ENCODE data around the gene BSCL2. TPM values are rescaled to one million over a fixed set of nuclear protein-coding genes. Genes with fewer than 3 reads are reported as not detected.

BSCL2 gene
- total and polyA plus RNA-seq, 2 donors = 29.3 to 76.6 TPM

DNA sequence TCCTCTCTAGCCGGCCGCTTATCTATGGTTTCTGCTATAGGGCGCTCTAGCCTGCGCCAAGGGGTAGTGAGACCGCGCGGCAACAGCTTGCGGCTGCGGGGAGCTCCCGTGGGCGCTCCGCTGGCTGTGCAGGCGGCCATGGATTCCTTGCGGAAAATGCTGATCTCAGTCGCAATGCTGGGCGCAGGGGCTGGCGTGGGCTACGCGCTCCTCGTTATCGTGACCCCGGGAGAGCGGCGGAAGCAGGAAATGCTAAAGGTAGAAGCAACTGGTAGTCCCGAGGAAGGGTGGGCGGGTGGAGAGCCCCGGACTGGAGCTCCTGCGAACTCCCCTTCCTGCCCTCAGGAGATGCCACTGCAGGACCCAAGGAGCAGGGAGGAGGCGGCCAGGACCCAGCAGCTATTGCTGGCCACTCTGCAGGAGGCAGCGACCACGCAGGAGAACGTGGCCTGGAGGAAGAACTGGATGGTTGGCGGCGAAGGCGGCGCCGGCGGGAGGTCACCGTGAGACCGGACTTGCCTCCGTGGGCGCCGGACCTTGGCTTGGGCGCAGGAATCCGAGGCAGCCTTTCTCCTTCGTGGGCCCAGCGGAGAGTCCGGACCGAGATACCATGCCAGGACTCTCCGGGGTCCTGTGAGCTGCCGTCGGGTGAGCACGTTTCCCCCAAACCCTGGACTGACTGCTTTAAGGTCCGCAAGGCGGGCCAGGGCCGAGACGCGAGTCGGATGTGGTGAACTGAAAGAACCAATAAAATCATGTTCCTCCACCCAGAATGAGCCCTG, 35.4 kb downstream of the BSCL2 start, which contains the start of the genes LBHD1 and UQCC3:
Gene LBHD1, minus strand, starts transcription at position 660 of the 782 bp plus-strand sequence. CDS start 2,236 bp downstream, outside the sequence.
Gene UQCC3, plus strand, starts transcription at position 66 of the 782 bp plus-strand sequence. Its CDS starts 73 bp downstream, at position 139.
- Histone ChIP-seq H3K4me1 (ENCODE audit: control insufficient read depth in 2 of 2, insufficient read depth in 2 of 2, low read length in 2 of 2) (peaks cover 14 to 35% of the 10 kb centered on the region in 2 donors), H3K9me3 (ENCODE audit: control insufficient read depth in 2 of 2, insufficient read depth in 1 of 2, low read length in 1 of 2) (peaks cover 0 to 6% of the 10 kb centered on the region in 2 donors), H3K4me3 (ENCODE audit: low read length in 2 of 2) (peak within 1 kb of the TSS; percentile 77 to 97), H3K27ac (ENCODE audit: low read depth in 1 of 2, low read length in 1 of 2) (peak within 1 kb of the TSS; percentile 94), H3K36me3 (ENCODE audit: control insufficient read depth in 2 of 2, insufficient read depth in 2 of 2, low read length in 1 of 2) (peaks cover 14 to 43% of the 10 kb centered on the region in 2 donors), H3K27me3 (ENCODE audit: control insufficient read depth in 2 of 2, insufficient read depth in 1 of 2, low read length in 1 of 2) (no peaks in the 10 kb centered on the region)
- WGBS = under 1% methylated on average over 59 of the region's 59 CpGs
- DNase-seq (ENCODE audit: low read depth in 6 of 9, low spot score in 9 of 9) = peak in 8 of 9 donors; percentile 43 to 89 (median 70)

DNA sequence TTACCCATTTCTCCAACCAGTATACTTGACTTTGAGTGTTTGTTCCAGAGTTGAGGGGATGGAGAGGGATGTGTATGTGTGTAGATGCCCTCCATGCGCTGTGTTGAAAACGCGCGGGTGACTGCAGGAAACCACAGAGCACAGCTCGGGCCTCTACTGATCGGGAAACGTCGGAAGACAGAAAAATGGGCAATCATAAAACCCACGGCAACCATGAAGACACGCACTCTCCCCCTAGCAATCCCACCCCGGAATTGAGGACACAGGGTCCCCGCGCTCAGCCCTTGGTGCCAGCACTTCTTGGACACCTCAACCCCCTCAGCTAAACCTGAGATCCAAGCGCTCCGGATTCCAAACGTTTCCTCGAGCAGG, 36.0 kb downstream of the BSCL2 start:
- peak overlapping the region; percentile 77 to 97 for H3K4me3 ChIP-seq (ENCODE audit: low read length in 2 of 2)
- WGBS = under 1% methylated on average over 17 of the region's 17 CpGs
- H3K27me3 ChIP-seq (ENCODE audit: control insufficient read depth in 2 of 2, insufficient read depth in 1 of 2, low read length in 1 of 2) = no peaks in the 10 kb centered on the region
- peaks cover 20 to 41% of the 10 kb centered on the region in 2 donors for H3K4me1 ChIP-seq (ENCODE audit: control insufficient read depth in 2 of 2, insufficient read depth in 2 of 2, low read length in 2 of 2)
- H3K36me3 ChIP-seq (ENCODE audit: control insufficient read depth in 2 of 2, insufficient read depth in 2 of 2, low read length in 1 of 2) = peaks cover 14 to 43% of the 10 kb centered on the region in 2 donors
- peak overlapping the region; percentile 94 for H3K27ac ChIP-seq (ENCODE audit: low read depth in 1 of 2, low read length in 1 of 2)
- peak in 3 of 9 donors; percentile 30 to 77 (median 38) for DNase-seq (ENCODE audit: low read depth in 6 of 9, low spot score in 9 of 9)
- H3K9me3 ChIP-seq (ENCODE audit: control insufficient read depth in 2 of 2, insufficient read depth in 1 of 2, low read length in 1 of 2) = peaks cover 0 to 11% of the 10 kb centered on the region in 2 donors

- Histone ChIP-seq H3K27ac (ENCODE audit: low read depth in 1 of 2, low read length in 1 of 2) (no peak overlapping the region), H3K4me1 (ENCODE audit: control insufficient read depth in 2 of 2, insufficient read depth in 2 of 2, low read length in 2 of 2) (peaks cover 25 to 47% of the 10 kb centered on the region in 2 donors), H3K27me3 (ENCODE audit: control insufficient read depth in 2 of 2, insufficient read depth in 1 of 2, low read length in 1 of 2) (no peaks in the 10 kb centered on the region), H3K9me3 (ENCODE audit: control insufficient read depth in 2 of 2, insufficient read depth in 1 of 2, low read length in 1 of 2) (peaks cover 0 to 15% of the 10 kb centered on the region in 2 donors), H3K36me3 (ENCODE audit: control insufficient read depth in 2 of 2, insufficient read depth in 2 of 2, low read length in 1 of 2) (peaks cover 14 to 32% of the 10 kb centered on the region in 2 donors), H3K4me3 (ENCODE audit: low read length in 2 of 2) (no peak overlapping the region)
- no peak for DNase-seq (ENCODE audit: low read depth in 6 of 9, low spot score in 9 of 9)
- WGBS = 96% methylated on average over 4 of the region's 4 CpGs
These were observed 37.6 kb downstream of the BSCL2 start for GRCh38 chr11:62669420-62670161.

- Histone ChIP-seq H3K4me3 (ENCODE audit: low read length in 2 of 2) (no peak overlapping the region), H3K9me3 (ENCODE audit: control insufficient read depth in 2 of 2, insufficient read depth in 1 of 2, low read length in 1 of 2) (peaks cover 0 to 15% of the 10 kb centered on the region in 2 donors), H3K36me3 (ENCODE audit: control insufficient read depth in 2 of 2, insufficient read depth in 2 of 2, low read length in 1 of 2) (peaks cover 22 to 26% of the 10 kb centered on the region in 2 donors), H3K27me3 (ENCODE audit: control insufficient read depth in 2 of 2, insufficient read depth in 1 of 2, low read length in 1 of 2) (no peaks in the 10 kb centered on the region), H3K4me1 (ENCODE audit: control insufficient read depth in 2 of 2, insufficient read depth in 2 of 2, low read length in 2 of 2) (peaks cover 24 to 43% of the 10 kb centered on the region in 2 donors), H3K27ac (ENCODE audit: low read depth in 1 of 2, low read length in 1 of 2) (peak overlapping the region in 1 of 2 donors; percentile 43)
- DNase-seq (ENCODE audit: low read depth in 6 of 9, low spot score in 9 of 9) = no peak
- 96% methylated on average over 2 of the region's 2 CpGs for WGBS
These were observed 39.8 kb downstream of the BSCL2 start for GRCh38 chr11:62667460-62667859.

DNA sequence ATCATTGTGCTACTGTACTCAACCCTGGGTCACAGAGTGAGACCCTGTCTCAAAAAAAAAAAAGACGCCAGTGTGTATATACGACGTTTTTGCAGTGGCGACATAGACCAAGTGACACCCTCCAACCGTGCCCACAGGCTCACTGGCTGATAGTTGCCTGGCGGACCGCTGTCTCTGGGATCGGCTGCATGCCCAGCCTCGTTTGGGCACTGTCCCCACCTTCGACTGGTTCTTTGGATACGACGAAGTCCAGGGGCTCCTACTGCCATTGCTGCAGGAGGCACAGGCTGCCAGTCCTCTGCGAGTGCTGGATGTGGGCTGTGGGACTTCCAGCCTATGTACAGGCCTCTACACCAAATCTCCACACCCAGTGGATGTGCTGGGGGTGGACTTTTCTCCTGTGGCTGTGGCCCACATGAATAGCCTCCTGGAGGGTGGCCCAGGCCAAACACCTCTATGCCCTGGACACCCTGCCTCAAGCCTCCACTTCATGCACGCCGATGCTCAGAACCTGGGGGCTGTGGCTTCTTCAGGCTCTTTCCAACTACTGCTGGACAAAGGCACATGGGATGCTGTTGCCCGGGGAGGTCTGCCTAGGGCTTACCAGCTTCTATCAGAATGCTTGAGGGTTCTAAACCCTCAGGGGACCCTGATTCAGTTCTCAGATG, 40.8 kb downstream of the BSCL2 start:
- H3K4me3 ChIP-seq (ENCODE audit: low read length in 2 of 2) = peak overlapping the region; percentile 71 to 90
- H3K9me3 ChIP-seq (ENCODE audit: control insufficient read depth in 2 of 2, insufficient read depth in 1 of 2, low read length in 1 of 2) = peaks cover 0 to 10% of the 10 kb centered on the region in 2 donors
- peak overlapping the region; percentile 82 to 97 for H3K27ac ChIP-seq (ENCODE audit: low read depth in 1 of 2, low read length in 1 of 2)
- 84% methylated on average over 16 of the region's 16 CpGs for WGBS
- H3K36me3 ChIP-seq (ENCODE audit: control insufficient read depth in 2 of 2, insufficient read depth in 2 of 2, low read length in 1 of 2) = peaks cover 26 to 33% of the 10 kb centered on the region in 2 donors
- H3K4me1 ChIP-seq (ENCODE audit: control insufficient read depth in 2 of 2, insufficient read depth in 2 of 2, low read length in 2 of 2) = peaks cover 21 to 38% of the 10 kb centered on the region in 2 donors
- DNase-seq (ENCODE audit: low read depth in 6 of 9, low spot score in 9 of 9) = no peak
- no peaks in the 10 kb centered on the region for H3K27me3 ChIP-seq (ENCODE audit: control insufficient read depth in 2 of 2, insufficient read depth in 1 of 2, low read length in 1 of 2)

DNA sequence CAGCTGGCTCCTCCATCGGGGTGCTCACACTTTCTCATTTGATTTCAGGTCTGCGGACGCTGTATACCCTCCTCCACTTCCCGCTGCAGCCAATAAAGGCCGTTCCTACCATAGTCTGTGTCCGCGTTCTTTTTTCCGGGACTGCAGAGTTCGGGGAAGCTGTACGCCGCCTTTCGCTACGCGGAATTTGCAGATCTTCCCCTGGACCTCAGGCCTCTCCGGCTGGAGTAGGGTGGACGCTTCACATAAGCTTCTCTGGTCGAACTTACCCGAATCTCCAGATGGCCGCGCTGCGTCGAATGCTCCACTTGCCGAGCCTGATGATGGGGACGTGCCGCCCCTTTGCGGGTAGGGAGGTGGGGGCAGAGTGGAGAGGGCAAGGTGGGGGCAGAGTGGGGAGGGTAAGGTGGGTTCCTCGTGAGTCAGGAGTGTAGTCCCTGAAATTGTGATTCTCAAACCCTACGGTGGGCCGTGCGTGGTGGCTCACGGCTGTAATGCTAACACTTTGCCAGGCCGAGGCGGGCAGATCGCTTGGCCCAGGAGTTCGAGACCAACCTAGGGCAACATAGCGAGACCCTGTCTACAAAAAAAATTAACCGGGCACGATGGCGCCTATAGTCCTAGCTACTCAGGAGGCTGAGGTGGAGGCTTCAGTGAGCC, 41.5 kb downstream of the BSCL2 start:
- peak overlapping the region; percentile 82 to 97 for H3K27ac ChIP-seq (ENCODE audit: low read depth in 1 of 2, low read length in 1 of 2)
- peaks cover 0 to 10% of the 10 kb centered on the region in 2 donors for H3K9me3 ChIP-seq (ENCODE audit: control insufficient read depth in 2 of 2, insufficient read depth in 1 of 2, low read length in 1 of 2)
- H3K27me3 ChIP-seq (ENCODE audit: control insufficient read depth in 2 of 2, insufficient read depth in 1 of 2, low read length in 1 of 2) = no peaks in the 10 kb centered on the region
- peak overlapping the region; percentile 71 to 90 for H3K4me3 ChIP-seq (ENCODE audit: low read length in 2 of 2)
- WGBS = 9% methylated on average over 39 of the region's 39 CpGs
- peaks cover 19 to 31% of the 10 kb centered on the region in 2 donors for H3K4me1 ChIP-seq (ENCODE audit: control insufficient read depth in 2 of 2, insufficient read depth in 2 of 2, low read length in 2 of 2)
- peak in 4 of 9 donors; percentile 46 to 73 (median 52) for DNase-seq (ENCODE audit: low read depth in 6 of 9, low spot score in 9 of 9)
- peaks cover 26 to 33% of the 10 kb centered on the region in 2 donors for H3K36me3 ChIP-seq (ENCODE audit: control insufficient read depth in 2 of 2, insufficient read depth in 2 of 2, low read length in 1 of 2)

DNA sequence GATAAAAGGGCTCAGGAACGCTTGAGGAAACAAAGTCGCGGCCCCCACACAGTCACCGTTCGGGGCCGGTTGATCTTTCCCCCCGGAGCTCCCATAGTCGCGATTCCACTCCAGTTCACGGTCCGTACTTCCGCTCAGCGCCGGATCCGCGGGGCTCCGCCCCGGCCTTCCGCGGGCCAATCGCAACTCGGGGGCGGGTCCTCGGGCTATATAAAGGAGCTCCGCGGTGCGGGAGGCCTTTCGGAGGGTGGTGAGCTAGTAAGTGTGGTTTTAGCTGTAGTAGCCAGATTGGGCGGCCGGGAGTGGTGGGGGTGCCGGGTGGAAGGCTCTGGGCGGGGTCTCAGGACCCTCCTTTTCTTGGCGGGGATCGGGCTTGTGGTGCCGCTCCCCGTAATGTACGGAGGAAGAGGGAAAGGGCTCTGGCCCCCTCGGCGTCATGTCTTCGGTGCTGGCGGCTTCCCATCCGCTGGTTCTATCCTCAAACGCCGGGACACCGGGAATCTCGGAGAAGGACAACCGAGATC, 42.1 kb downstream of the BSCL2 start, which contains the start of the genes C11orf98 and CSKMT:
Gene C11orf98, minus strand, starts transcription at position 136 of the 524 bp plus-strand sequence. Its CDS starts 41 bp downstream, at position 95.
Gene CSKMT, plus strand, starts transcription at position 238 of the 524 bp plus-strand sequence. CDS start 568 bp downstream, outside the sequence.
- DNase-seq (ENCODE audit: low read depth in 6 of 9, low spot score in 9 of 9) = peak; percentile 87 to 97 (median 92)

More for the DNA sequence above, 42.1 kb downstream of the BSCL2 start, which contains the start of the genes C11orf98 and CSKMT:
- under 1% methylated on average over 47 of the region's 47 CpGs for WGBS
- Histone ChIP-seq H3K27me3 (ENCODE audit: control insufficient read depth in 2 of 2, insufficient read depth in 1 of 2, low read length in 1 of 2) (no peaks in the 10 kb centered on the region), H3K27ac (ENCODE audit: low read depth in 1 of 2, low read length in 1 of 2) (peak within 1 kb of the TSS; percentile 94 to 97), H3K36me3 (ENCODE audit: control insufficient read depth in 2 of 2, insufficient read depth in 2 of 2, low read length in 1 of 2) (peaks cover 26 to 33% of the 10 kb centered on the region in 2 donors), H3K4me1 (ENCODE audit: control insufficient read depth in 2 of 2, insufficient read depth in 2 of 2, low read length in 2 of 2) (peaks cover 18 to 27% of the 10 kb centered on the region in 2 donors), H3K4me3 (ENCODE audit: low read length in 2 of 2) (peak within 1 kb of the TSS; percentile 71 to 90), H3K9me3 (ENCODE audit: control insufficient read depth in 2 of 2, insufficient read depth in 1 of 2, low read length in 1 of 2) (peaks cover 0 to 10% of the 10 kb centered on the region in 2 donors)
